A549 treated with Mapracorat at 1 μM for 4 hours (cell line): ENCODE results near the gene LCE1B. TPM values are rescaled to one million over a fixed set of nuclear protein-coding genes. Genes with fewer than 3 reads are reported as not detected.

Experiments used
- total RNA-seq: library from RNA; stranded (reverse); fragments of 200-300 nt; extraction: Qiagen RNA extraction; gene quantifications from 5 replicates; pipeline ENCODE4 v1.2.3, GENCODE V29; 2022

LCE1B gene, protein sequence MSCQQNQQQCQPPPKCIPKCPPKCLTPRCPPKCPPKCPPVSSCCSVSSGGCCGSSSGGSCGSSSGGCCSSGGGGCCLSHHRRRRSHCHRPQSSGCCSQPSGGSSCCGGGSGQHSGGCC
- not detected in 5 replicates for total RNA-seq

DNA sequence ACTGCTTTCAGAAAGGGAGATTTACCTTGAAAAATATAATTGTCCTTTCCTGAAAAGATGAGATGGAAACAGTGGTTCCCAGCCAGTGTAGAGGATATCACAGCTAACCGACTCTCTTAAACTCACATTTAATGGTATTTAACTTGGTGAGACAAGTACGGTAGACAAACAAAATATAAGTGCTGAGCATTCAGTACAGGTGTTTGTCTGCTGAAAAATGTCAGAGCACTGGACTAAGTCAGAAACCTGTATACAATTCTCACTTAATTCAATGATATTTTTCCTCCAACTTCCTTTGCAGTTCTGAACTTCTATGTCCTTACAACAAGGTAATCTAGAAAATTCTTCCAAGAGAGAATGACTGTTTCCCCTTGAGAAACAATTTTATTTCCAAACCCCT lies at the start of gene LCE1B:
TSS of gene LCE1B (plus strand) at position 301 of the 400 bp plus-strand sequence. CDS start 476 bp downstream, outside the sequence.

GRCh38 chr1:152774875-152775274 lies 36.9 kb upstream of the LCE1B start, which contains the start of gene LCE1F:
TSS of gene LCE1F (plus strand) at chr1:152775140. CDS start at chr1:152776372, 1,232 bp downstream.

GRCh38 chr1:152786077-152786476 lies 25.7 kb upstream of the LCE1B start, which contains the start of gene LCE1E:
TSS of gene LCE1E (plus strand) at chr1:152786257. CDS start at chr1:152787300, 1,043 bp downstream.

DNA sequence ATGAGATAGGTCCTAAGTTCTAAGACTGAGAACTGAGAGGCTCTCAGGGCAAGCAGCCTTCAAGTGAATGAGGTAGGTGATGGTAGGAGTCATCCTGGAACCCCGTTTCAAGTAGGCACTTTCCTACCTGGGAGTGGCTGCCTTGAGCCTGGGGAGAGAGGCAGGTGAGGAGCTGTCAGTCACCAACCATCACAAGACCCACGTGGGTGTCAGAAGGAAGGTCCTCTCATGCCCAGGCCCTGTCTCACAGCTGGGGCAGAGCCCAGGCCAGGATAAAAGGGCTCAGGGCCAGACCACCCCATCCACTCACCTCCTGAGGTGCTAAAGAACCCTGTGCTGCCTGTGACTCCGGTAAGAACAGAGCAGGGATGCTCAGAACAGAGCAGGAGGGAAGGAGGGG lies 15.3 kb upstream of the LCE1B start, which contains the start of gene LCE1D:
TSS of gene LCE1D (plus strand) at position 301 of the 400 bp plus-strand sequence. CDS start 1,074 bp downstream, outside the sequence.

DNA sequence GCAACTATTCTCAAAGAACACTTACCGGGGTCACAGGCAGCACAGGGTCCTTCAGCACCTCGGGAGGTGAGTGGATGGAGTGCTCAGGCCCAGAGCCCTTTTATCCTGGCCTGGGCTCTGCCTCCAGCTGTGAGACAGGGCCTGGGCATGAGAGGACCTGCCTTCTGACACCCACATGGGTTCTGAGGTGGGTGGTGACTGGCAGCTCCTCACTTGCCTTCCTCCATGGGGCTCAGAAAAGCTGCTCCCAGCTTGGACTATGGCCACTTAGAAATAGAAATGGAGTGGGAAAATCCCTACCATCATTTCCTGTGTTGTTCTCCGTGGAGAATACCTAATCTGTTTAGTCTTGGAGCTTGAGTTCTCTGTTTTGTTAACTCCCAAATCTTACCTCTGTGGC lies 5.2 kb upstream of the LCE1B start, which contains the start of gene LCE1C:
TSS of gene LCE1C (minus strand) at position 76 of the 400 bp plus-strand sequence. CDS start 1,173 bp downstream, outside the sequence.

DNA sequence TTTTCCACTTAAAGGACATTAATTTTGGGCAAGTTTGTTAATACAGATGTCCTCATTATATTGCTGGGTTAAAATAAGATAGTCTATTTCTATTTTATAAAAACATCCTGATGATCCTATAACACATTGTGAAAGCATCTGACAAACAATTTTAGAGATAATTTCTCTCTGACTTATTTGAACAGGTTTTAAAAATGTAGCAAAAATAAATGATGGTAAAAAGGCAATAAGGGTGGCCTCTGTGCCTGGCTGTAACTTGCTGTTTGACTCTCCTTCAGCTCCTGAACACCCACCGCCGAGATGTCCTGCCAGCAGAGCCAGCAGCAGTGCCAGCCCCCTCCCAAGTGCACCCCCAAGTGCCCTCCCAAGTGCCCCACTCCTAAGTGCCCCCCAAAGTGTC lies 15.4 kb downstream of the LCE1B start, which contains the start of gene LCE1A:
TSS of gene LCE1A (plus strand) at position 301 of the 400 bp plus-strand sequence. CDS start at position 301, 0 bp downstream.

GRCh38 chr1:152842556-152842955 lies 30.8 kb downstream of the LCE1B start, which contains the start of gene LCE6A:
TSS of gene LCE6A (plus strand) at chr1:152842856. CDS start at chr1:152843521, 665 bp downstream.

GRCh38 chr1:152859696-152860095 lies 47.9 kb downstream of the LCE1B start, which contains the start of gene LCE7A:
TSS of gene LCE7A (plus strand) at chr1:152859996. CDS start at chr1:152860698, 702 bp downstream.

Other genes starting within 250 kb of the LCE1B start
- 0.30 to 0.54 TPM in 2 of 5 replicates, not detected in the others for gene LCE3E, start 245.2 kb upstream of the LCE1B start, total RNA-seq
- gene LCE3D, start 231.5 kb upstream of the LCE1B start, total RNA-seq = 1.7 to 2.7 TPM (median 2.3 TPM) in 5 replicates
- not detected in 5 replicates for gene LCE3C, start 211.7 kb upstream of the LCE1B start, total RNA-seq
- gene LCE3B, start 198.2 kb upstream of the LCE1B start, total RNA-seq = not detected in 5 replicates
- gene LCE3A, start 188.9 kb upstream of the LCE1B start, total RNA-seq = not detected in 5 replicates
- gene LCE2D, start 148.6 kb upstream of the LCE1B start, total RNA-seq = not detected in 5 replicates
- gene LCE2C, start 136.7 kb upstream of the LCE1B start, total RNA-seq = not detected in 5 replicates
- gene LCE2B, start 125.8 kb upstream of the LCE1B start, total RNA-seq = not detected in 5 replicates
- not detected in 5 replicates for gene LCE2A, start 113.6 kb upstream of the LCE1B start, total RNA-seq
- gene LCE4A, start 103.8 kb upstream of the LCE1B start, total RNA-seq = not detected in 5 replicates
- gene KPRP, start 53.9 kb upstream of the LCE1B start, total RNA-seq = not detected in 5 replicates
- gene LCE1F, start 36.8 kb upstream of the LCE1B start, total RNA-seq = not detected in 5 replicates
- 0.18 TPM in 1 of 5 replicates, not detected in the others for gene LCE1E, start 25.7 kb upstream of the LCE1B start, total RNA-seq
- gene LCE1D, start 15.2 kb upstream of the LCE1B start, total RNA-seq = not detected in 5 replicates
- gene LCE1C, start 5.3 kb upstream of the LCE1B start, total RNA-seq = not detected in 5 replicates
- gene LCE1A, start 15.5 kb downstream of the LCE1B start, total RNA-seq = not detected in 5 replicates
- gene LCE6A, start 30.9 kb downstream of the LCE1B start, total RNA-seq = not detected in 5 replicates
- gene LCE7A, start 48.0 kb downstream of the LCE1B start, total RNA-seq = not detected in 5 replicates
- gene SMCP, start 66.4 kb downstream of the LCE1B start, total RNA-seq = not detected in 5 replicates
- 0.06 to 0.13 TPM (median 0.10 TPM) in 3 of 5 replicates, not detected in the others for gene IVL, start 96.6 kb downstream of the LCE1B start, total RNA-seq
- gene SPRR5, start 135.2 kb downstream of the LCE1B start, total RNA-seq = not detected in 5 replicates
- not detected in 5 replicates for gene SPRR4, start 158.7 kb downstream of the LCE1B start, total RNA-seq
- gene SPRR1A, start 172.1 kb downstream of the LCE1B start, total RNA-seq = not detected in 5 replicates
- not detected in 5 replicates for gene SPRR3, start 189.8 kb downstream of the LCE1B start, total RNA-seq
- gene SPRR1B, start 219.2 kb downstream of the LCE1B start, total RNA-seq = not detected in 5 replicates
- not detected in 5 replicates for gene SPRR2D, start 229.1 kb downstream of the LCE1B start, total RNA-seq
- not detected in 5 replicates for gene SPRR2A, start 245.5 kb downstream of the LCE1B start, total RNA-seq